ENCODE data around the gene SKI. TPM values are rescaled to one million over a fixed set of nuclear protein-coding genes. Genes with fewer than 3 reads are reported as not detected.

Gene SKI
- total and polyA plus RNA-seq, 9 of the 15 experiments (the other 6 are each of a cell fraction or from before 2014, with no cell fraction given), result 0.10 to 60.5 (median 4.6) TPM

DNA sequence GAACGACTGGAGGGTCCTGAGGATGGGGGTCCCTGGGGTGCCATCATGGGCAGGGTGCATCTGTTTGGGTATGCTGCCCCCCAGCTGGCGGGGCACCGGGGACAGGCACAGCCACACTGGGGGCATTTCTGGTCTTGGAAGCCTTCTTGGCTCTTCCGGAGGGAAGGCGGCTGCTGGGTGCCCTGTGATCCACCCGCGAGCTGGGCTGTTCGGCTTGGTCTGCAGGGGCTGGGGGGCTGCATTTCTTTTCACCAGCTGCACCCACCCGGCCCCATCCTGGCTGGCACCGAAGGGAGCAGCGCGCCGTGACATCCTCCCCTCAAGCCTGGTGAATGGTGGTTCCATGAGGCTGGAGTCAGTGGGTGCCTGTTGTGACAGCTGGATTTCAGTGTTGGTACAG is 45.7 kb upstream of the SKI start:
- in situ Hi-C loops (cut with MboI), result loop anchor here (25.0 kb wide), 1 partner anchor 355 kb away; the partner anchor contains the start of genes HES5 and PANK4
- Histone ChIP-seq H3K79me2 (ENCODE audit: control insufficient read depth, insufficient read depth, low read length) (peaks cover 3% of the 10 kb centered on the region; the same call in 1 of the 3 replicates), H3K9me1 (ENCODE audit: control insufficient read depth, insufficient read depth, low read length) (peaks cover 3% of the 10 kb centered on the region), H3K4me1 (replicated peaks in 1 of 2; ENCODE audit: control insufficient read depth in 2 of 2, insufficient read depth in 2 of 2, low read length in 2 of 2) (peaks cover 14 to 70% of the 10 kb centered on the region in 2 experiments), H2AFZ (ENCODE audit: low read depth, low read length) (no peak overlapping the region), H3K9ac (ENCODE audit: insufficient read depth in 1 of 2, low read depth in 2 of 2, low read length in 2 of 2) (peak overlapping the region in 1 of 2 experiments; percentile 61; a peak in 2 of 4 replicates), H3K4me2 (ENCODE audit: insufficient read depth, low read length) (no peak overlapping the region), H3K36me3 (ENCODE audit: control insufficient read depth, insufficient read depth, low read length) (no peaks in the 10 kb centered on the region; the same call in 2 of the 3 replicates), H3K27me3 (ENCODE audit: control insufficient read depth in 2 of 2, insufficient read depth in 2 of 2, low read length in 2 of 2) (no peaks in the 10 kb centered on the region), H3K4me3 (no peak overlapping the region), H4K20me1 (replicated peaks; ENCODE audit: control insufficient read depth, insufficient read depth, low read length) (no peaks in the 10 kb centered on the region), H3K27ac (ENCODE audit: extremely low read depth, low read depth, low read length) (no peak overlapping the region), H3K9me3 (replicated peaks; ENCODE audit: control insufficient read depth, insufficient read depth, low read depth, low read length) (no peaks in the 10 kb centered on the region)
- ChIA-PET CTCF (ENCODE audit: low intra/inter-chr PET ratio) (no interaction called here), POLR2A (interaction anchor here (1.7 to 2.2 kb wide), 2 partner anchors 8 to 11 kb away, joined by 5 to 8 read pairs; no protein-coding TSS in a partner anchor)
- no peak for FAIRE-seq
- DNase-seq (ENCODE audit: extremely low read depth in 1 of 4, low spot score in 3 of 4), result no peak
- ATAC-seq, result no peak
- intact Hi-C loops (cut with micrococcal nuclease), result no loop called here
- 70% methylated on average over 10 of the region's 13 CpGs for WGBS (ENCODE audit: insufficient coverage, low coverage, missing lambda C conversion rate)
- TF ChIP-seq RBFOX2 (IDR thresholded peaks at IDR 0.05; ENCODE audit: low read depth, low read length) (peak; percentile 41), POLR2G (IDR thresholded peaks at IDR 0.05; ENCODE audit: low read depth, low read length) (peak; percentile 57; the same call in 1 of the 2 replicates), ZNF408 (CRISPR knock-in tag; IDR thresholded peaks at IDR 0.05; ENCODE audit: low read depth) (no peak)
- no TSS peak for BruUV-seq (replicated peaks)

DNA sequence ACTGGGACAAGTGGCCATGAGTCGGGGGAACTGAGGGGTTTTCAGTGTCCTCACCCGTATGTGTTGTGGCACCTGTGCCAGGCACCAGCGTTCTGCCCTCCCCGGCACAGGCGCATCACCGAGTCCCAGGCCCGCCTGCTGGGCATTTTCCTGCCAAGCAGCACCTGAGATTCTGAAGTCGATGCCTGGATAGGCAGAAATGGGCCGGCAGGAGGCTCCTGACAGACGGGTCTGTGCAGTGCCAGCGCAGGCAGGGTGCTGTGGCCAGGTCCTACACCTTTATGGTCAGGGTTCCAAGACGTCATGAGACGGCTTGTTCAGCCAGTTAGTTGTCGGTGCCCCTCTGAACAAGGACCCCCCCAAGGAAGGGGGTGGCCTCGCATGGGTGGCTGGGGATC is 44.2 kb upstream of the SKI start:
- Histone ChIP-seq H4K20me1 (replicated peaks; ENCODE audit: control insufficient read depth, insufficient read depth, low read length) (no peaks in the 10 kb centered on the region), H3K9ac (ENCODE audit: insufficient read depth in 1 of 2, low read depth in 2 of 2, low read length in 2 of 2) (no peak overlapping the region), H2AFZ (ENCODE audit: low read depth, low read length) (no peak overlapping the region), H3K27ac (ENCODE audit: extremely low read depth, low read depth, low read length) (no peak overlapping the region), H3K79me2 (ENCODE audit: control insufficient read depth, insufficient read depth, low read length) (peaks cover 3% of the 10 kb centered on the region; the same call in 1 of the 3 replicates), H3K27me3 (ENCODE audit: control insufficient read depth in 2 of 2, insufficient read depth in 2 of 2, low read length in 2 of 2) (no peaks in the 10 kb centered on the region), H3K9me1 (ENCODE audit: control insufficient read depth, insufficient read depth, low read length) (peaks cover 3% of the 10 kb centered on the region), H3K4me3 (no peak overlapping the region), H3K36me3 (ENCODE audit: control insufficient read depth, insufficient read depth, low read length) (peaks cover 3% of the 10 kb centered on the region; the same call in 2 of the 3 replicates), H3K4me2 (ENCODE audit: insufficient read depth, low read length) (no peak overlapping the region), H3K9me3 (replicated peaks; ENCODE audit: control insufficient read depth, insufficient read depth, low read depth, low read length) (no peaks in the 10 kb centered on the region), H3K4me1 (replicated peaks in 1 of 2; ENCODE audit: control insufficient read depth in 2 of 2, insufficient read depth in 2 of 2, low read length in 2 of 2) (peaks cover 14 to 69% of the 10 kb centered on the region in 2 experiments)
- ChIA-PET CTCF (ENCODE audit: low intra/inter-chr PET ratio) (no interaction called here), POLR2A (interaction anchor here (0.6 to 2.2 kb wide), 4 partner anchors 9 to 212 kb away, joined by 3 to 8 read pairs (median 4); no protein-coding TSS in a partner anchor)
- FAIRE-seq (no peak), DNase-seq (ENCODE audit: extremely low read depth in 1 of 4, low spot score in 3 of 4) (no peak), ATAC-seq (no peak)
- in situ Hi-C loops (cut with MboI), result loop anchor here (25.0 kb wide), 1 partner anchor 353 kb away; the partner anchor contains the start of genes HES5 and PANK4
- 74% methylated on average over 15 of the region's 15 CpGs for WGBS (ENCODE audit: insufficient coverage, low coverage, missing lambda C conversion rate)
- BruUV-seq (replicated peaks), result no TSS peak
- TF ChIP-seq POLR2G (IDR thresholded peaks at IDR 0.05; ENCODE audit: low read depth, low read length) (peak; percentile 51), DMBX1 (CRISPR knock-in tag; IDR thresholded peaks at IDR 0.05; ENCODE audit: borderline replicate concordance) (no peak)
- intact Hi-C loops (cut with micrococcal nuclease), result no loop called here

Measured in K562 (cell line).